GM23248 (cell line): ENCODE results near the gene SH3GL1. TPM values are rescaled to one million over a fixed set of nuclear protein-coding genes. Genes with fewer than 3 reads are reported as not detected.

Source experiments
- DNase-seq: peaks from one replicate; pipeline ENCODE4 v3.0.0-alpha.2; 2015
- H2AFZ ChIP-seq: fragments of 200-600 bp; sonication (generic); 2 replicates; pipeline ENCODE4 v1.6.1; 2016; ENCODE audit warnings: antibody characterized with exemption
- H3F3A ChIP-seq: fragments of 200-600 bp; sonication (generic); 2 replicates; pipeline ENCODE4 v1.6.1; 2016; ENCODE audit warnings: mild to moderate bottlenecking, antibody characterized with exemption, mixed run types; ENCODE audit not compliant: insufficient read depth
- H3K27ac ChIP-seq: fragments of 200-600 bp; sonication (generic); 2 replicates; pipeline ENCODE4 v1.5.1; 2016; ENCODE audit warnings: mild to moderate bottlenecking
- H3K27me3 ChIP-seq: fragments of 200-600 bp; sonication (generic); replicated peaks from 2 replicates; pipeline ENCODE4 v1.6.1; 2016; ENCODE audit warnings: mild to moderate bottlenecking; ENCODE audit not compliant: insufficient read depth
- H3K36me3 ChIP-seq: fragments of 200-600 bp; sonication (generic); 2 replicates; pipeline ENCODE4 v1.6.1; 2016; ENCODE audit warnings: low read depth, mild to moderate bottlenecking
- H3K4me1 ChIP-seq: fragments of 200-600 bp; sonication (generic); 2 replicates; pipeline ENCODE4 v1.6.1; 2016; ENCODE audit warnings: mild to moderate bottlenecking; ENCODE audit not compliant: insufficient read depth
- H3K4me2 ChIP-seq: fragments of 200-600 bp; sonication (generic); one replicate; pipeline ENCODE4 v1.6.1; 2016; ENCODE audit warnings: mild to moderate bottlenecking; ENCODE audit not compliant: unreplicated experiment
- H3K4me3 ChIP-seq: fragments of 200-600 bp; sonication (generic); 2 replicates; pipeline ENCODE4 v1.5.1; 2016; ENCODE audit warnings: mild to moderate bottlenecking
- H3K79me2 ChIP-seq: fragments of 200-600 bp; sonication (generic); 2 replicates; pipeline ENCODE4 v1.6.1; 2016; ENCODE audit warnings: mild to moderate bottlenecking; ENCODE audit not compliant: insufficient read depth
- H3K9ac ChIP-seq: fragments of 200-600 bp; sonication (generic); 2 replicates; pipeline ENCODE4 v1.6.1; 2016; ENCODE audit warnings: mild to moderate bottlenecking
- H3K9me2 ChIP-seq: fragments of 200-600 bp; sonication (generic); 2 replicates; pipeline ENCODE4 v1.6.1; 2016; ENCODE audit warnings: mixed run types, mild to moderate bottlenecking, moderate library complexity; ENCODE audit not compliant: insufficient read depth
- H3K9me3 ChIP-seq: fragments of 200-600 bp; sonication (generic); one replicate; pipeline ENCODE4 v1.6.1; 2017; ENCODE audit warnings: low read depth
- H4K20me1 ChIP-seq: fragments of 200-600 bp; sonication (generic); 2 replicates; pipeline ENCODE4 v1.6.0; 2016; ENCODE audit not compliant: insufficient read depth
- EZH2 ChIP-seq: fragments of 200-600 bp; sonication (generic); IDR thresholded peaks from 2 replicates; pipeline ENCODE4 v1.6.1; 2018; ENCODE audit warnings: antibody characterized with exemption, mild to moderate bottlenecking; ENCODE audit not compliant: insufficient read depth, poor library complexity, severe bottlenecking
- EZH2phosphoT487 ChIP-seq: fragments of 200-600 bp; sonication (generic); IDR thresholded peaks from 2 replicates; pipeline ENCODE4 v1.6.1; 2018; ENCODE audit warnings: antibody characterized with exemption, moderate library complexity, mild to moderate bottlenecking, low read depth; ENCODE audit not compliant: insufficient read depth
- WGBS, 2 experiments: methylation state at CpG; one replicate each; pipeline ENCODE4 v1.1.6; 2015 to 2017; ENCODE audit warnings: low lambda C conversion rate in 2 of 2, low coverage in 1 of 2; ENCODE audit errors: missing lambda C conversion rate in 2 of 2; 5-methylcytosine and 5-hydroxymethylcytosine counted together
- in situ Hi-C: fragments of 300-500 bp; cut with MboI; formaldehyde crosslinking; loops from 2 replicates; pipeline ENCODE4 v1.15.0; 2020
- polyA plus RNA-seq: library from polyadenylated mRNA; unstranded; fragments of >200 nt; fragmentation: Nextera tagmentation; extraction: Ambion mirVana; gene quantifications from 2 replicates; pipeline ENCODE4 v1.2.1, GENCODE V29; 2016
- total RNA-seq: library from RNA; depleted of rRNA; stranded (reverse); fragments of >200 nt; shearing (Covaris generic); gene quantifications from 2 replicates; pipeline ENCODE4 v1.2.3, GENCODE V29; 2014

SH3GL1 gene
- total and polyA plus RNA-seq, 2 experiments from 2014 or later = 141 to 151 TPM

DNA sequence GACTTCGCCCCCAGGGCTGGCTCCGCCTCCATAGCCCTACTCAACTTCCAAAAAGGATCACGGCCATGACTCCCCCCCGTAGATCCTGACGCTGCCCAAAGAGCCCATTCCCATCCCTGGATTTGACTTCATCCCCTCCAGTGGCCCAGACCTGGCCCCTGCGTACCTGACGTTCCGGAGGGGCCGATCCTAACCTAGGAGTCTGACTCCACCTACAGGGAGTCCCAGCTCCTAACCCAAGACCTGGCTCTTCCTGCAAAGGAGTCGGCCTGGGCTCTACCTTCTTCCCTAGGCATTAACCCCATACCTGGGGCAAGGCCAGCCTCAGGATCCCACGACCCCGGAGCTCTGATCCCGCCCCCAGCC is 72.5 kb downstream of the SH3GL1 start:
- no peak for DNase-seq
- H3K27me3 ChIP-seq = 0 out of 2 replicates have a peak, but pooled peaks cover 5% of the 10 kb centered on the region
- in situ Hi-C loops = no loop called here
- WGBS, 2 experiments = 10 to 11% methylated on average over 9 to 13 of the region's 13 CpGs
- no peaks in the 10 kb centered on the region for H3K9me3 ChIP-seq
- TF ChIP-seq EZH2phosphoT487 (no peak), EZH2 (no peak)
- H3K4me3 ChIP-seq = peak overlapping the region; percentile 66
- H3F3A ChIP-seq = no peaks in the 10 kb centered on the region
- peak overlapping the region; percentile 76 for H2AFZ ChIP-seq
- H3K36me3 ChIP-seq = no peaks in the 10 kb centered on the region
- no peaks in the 10 kb centered on the region for H3K4me1 ChIP-seq
- H3K79me2 ChIP-seq = no peaks in the 10 kb centered on the region
- H3K9me2 ChIP-seq = no peaks in the 10 kb centered on the region
- no peak overlapping the region for H3K9ac ChIP-seq
- peak overlapping the region; percentile 38 for H3K4me2 ChIP-seq
- H4K20me1 ChIP-seq = no peaks in the 10 kb centered on the region
- no peak overlapping the region for H3K27ac ChIP-seq

- Histone ChIP-seq H3K36me3 (no peaks in the 10 kb centered on the region), H3K4me3 (peak overlapping the region; percentile 66), H3K9ac (no peak overlapping the region), H3K9me2 (no peaks in the 10 kb centered on the region), H3F3A (no peaks in the 10 kb centered on the region), H3K9me3 (no peaks in the 10 kb centered on the region), H3K79me2 (no peaks in the 10 kb centered on the region), H3K27ac (no peak overlapping the region), H2AFZ (peak overlapping the region; percentile 76), H3K4me1 (no peaks in the 10 kb centered on the region), H3K27me3 (0 out of 2 replicates have a peak, but pooled peaks cover 5% of the 10 kb centered on the region), H3K4me2 (no peak overlapping the region), H4K20me1 (no peaks in the 10 kb centered on the region)
- in situ Hi-C loops = no loop called here
- no peak for TF ChIP-seq EZH2
- no peak for TF ChIP-seq EZH2phosphoT487
- 1 to 2% methylated on average over 26 to 30 of the region's 30 CpGs for WGBS, 2 experiments
- DNase-seq = peak; percentile 73
Measured at GRCh38 chr19:4327252-4327876, 73.0 kb downstream of the SH3GL1 start.

GRCh38 chr19:4326837-4327251 is 73.5 kb downstream of the SH3GL1 start:
- 5 to 7% methylated on average over 32 to 33 of the region's 33 CpGs for WGBS, 2 experiments
- Histone ChIP-seq H3F3A (no peaks in the 10 kb centered on the region), H3K9ac (no peak overlapping the region), H2AFZ (peak overlapping the region; percentile 51), H3K27ac (no peak overlapping the region), H3K9me2 (no peaks in the 10 kb centered on the region), H3K27me3 (0 out of 2 replicates have a peak, but pooled peaks cover 5% of the 10 kb centered on the region), H4K20me1 (no peaks in the 10 kb centered on the region), H3K36me3 (no peaks in the 10 kb centered on the region), H3K4me1 (no peaks in the 10 kb centered on the region), H3K9me3 (no peaks in the 10 kb centered on the region), H3K4me2 (no peak overlapping the region), H3K4me3 (0 out of 2 replicates have a peak overlapping the region, but pooled peaks have one; percentile 22), H3K79me2 (no peaks in the 10 kb centered on the region)
- TF ChIP-seq EZH2 = no peak
- no peak for TF ChIP-seq EZH2phosphoT487
- DNase-seq = no peak
- in situ Hi-C loops = no loop called here

DNA sequence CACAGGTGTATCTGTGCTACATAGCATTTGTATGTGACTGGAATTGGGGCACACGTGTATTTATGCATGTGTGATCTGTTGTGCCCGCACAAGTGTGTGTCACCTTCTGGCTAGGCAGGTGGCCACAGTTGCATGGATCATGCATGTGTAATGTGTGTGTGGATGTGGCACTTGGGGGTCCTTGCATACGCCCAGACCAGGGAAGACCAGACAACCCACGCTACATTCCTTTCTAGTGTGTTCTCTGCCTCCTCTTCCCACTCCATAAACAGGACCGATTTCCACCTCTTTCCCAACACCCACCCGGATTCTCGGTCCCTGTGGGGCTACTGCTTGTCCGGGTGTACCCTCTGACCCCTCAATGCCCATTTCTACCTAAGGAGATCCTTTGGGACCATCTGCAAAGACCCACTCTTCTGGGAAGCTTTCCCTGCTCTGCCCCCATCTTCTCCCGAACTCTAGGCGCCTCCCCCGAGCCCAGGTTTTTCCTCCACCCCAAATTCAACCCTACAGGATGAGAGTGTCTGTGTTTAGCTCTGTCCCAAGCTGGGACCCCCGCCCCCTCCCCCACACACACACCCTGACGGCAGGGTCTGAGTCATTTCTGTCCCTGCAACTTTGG is 74.0 kb downstream of the SH3GL1 start:
- Histone ChIP-seq H3K4me2 (no peak overlapping the region), H3K27me3 (0 out of 2 replicates have a peak, but pooled peaks cover 5% of the 10 kb centered on the region), H3K79me2 (no peaks in the 10 kb centered on the region)

More for the DNA sequence above, 74.0 kb downstream of the SH3GL1 start:
- Histone ChIP-seq H3K27ac (no peak overlapping the region), H3F3A (no peaks in the 10 kb centered on the region), H3K9ac (no peak overlapping the region), H2AFZ (no peak overlapping the region; the same call in 1 of the 2 replicates), H3K4me3 (no peak overlapping the region), H3K36me3 (no peaks in the 10 kb centered on the region), H4K20me1 (no peaks in the 10 kb centered on the region), H3K9me2 (no peaks in the 10 kb centered on the region), H3K9me3 (no peaks in the 10 kb centered on the region), H3K4me1 (no peaks in the 10 kb centered on the region)
- DNase-seq = no peak
- TF ChIP-seq EZH2phosphoT487 (no peak), EZH2 (no peak)
- in situ Hi-C loops = no loop called here
- 49 to 59% methylated on average over 11 to 13 of the region's 13 CpGs for WGBS, 2 experiments
